Lower leg skin (tissue), 3 donors: ENCODE data around the gene BAIAP2.

Experiments
- POLR2A ChIP-seq, 2 donors: fragments of 450-650 bp; IDR thresholded peaks; one replicate each; pipeline ENCODE4 v1.6.1; 2016 to 2017; ENCODE audit warnings: antibody characterized with exemption in 2 of 2, mild to moderate bottlenecking in 1 of 2, moderate library complexity in 1 of 2
- TF ChIP-seq, protein P1 (sequence below), 3 donors: fragments of 450-650 bp; IDR thresholded peaks; one replicate each; pipeline ENCODE4 v1.5.1; 2016; ENCODE audit warnings: antibody characterized with exemption in 3 of 3, mild to moderate bottlenecking in 3 of 3, moderate library complexity in 2 of 3

GRCh38 chr17:81119223-81120148 is 84.5 kb downstream of the BAIAP2 start:
- TF ChIP-seq, protein P1, sequence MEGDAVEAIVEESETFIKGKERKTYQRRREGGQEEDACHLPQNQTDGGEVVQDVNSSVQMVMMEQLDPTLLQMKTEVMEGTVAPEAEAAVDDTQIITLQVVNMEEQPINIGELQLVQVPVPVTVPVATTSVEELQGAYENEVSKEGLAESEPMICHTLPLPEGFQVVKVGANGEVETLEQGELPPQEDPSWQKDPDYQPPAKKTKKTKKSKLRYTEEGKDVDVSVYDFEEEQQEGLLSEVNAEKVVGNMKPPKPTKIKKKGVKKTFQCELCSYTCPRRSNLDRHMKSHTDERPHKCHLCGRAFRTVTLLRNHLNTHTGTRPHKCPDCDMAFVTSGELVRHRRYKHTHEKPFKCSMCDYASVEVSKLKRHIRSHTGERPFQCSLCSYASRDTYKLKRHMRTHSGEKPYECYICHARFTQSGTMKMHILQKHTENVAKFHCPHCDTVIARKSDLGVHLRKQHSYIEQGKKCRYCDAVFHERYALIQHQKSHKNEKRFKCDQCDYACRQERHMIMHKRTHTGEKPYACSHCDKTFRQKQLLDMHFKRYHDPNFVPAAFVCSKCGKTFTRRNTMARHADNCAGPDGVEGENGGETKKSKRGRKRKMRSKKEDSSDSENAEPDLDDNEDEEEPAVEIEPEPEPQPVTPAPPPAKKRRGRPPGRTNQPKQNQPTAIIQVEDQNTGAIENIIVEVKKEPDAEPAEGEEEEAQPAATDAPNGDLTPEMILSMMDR (IDR thresholded peaks at IDR 0.05) = no peak
- TF ChIP-seq POLR2A (IDR thresholded peaks at IDR 0.05) = no peak
